MM.1S (cell line): ENCODE results near the gene DENND2A.
A peak's percentile ranks its signal among the peaks of the same experiment; 100 is the strongest.

Experiments
- DNase-seq: peaks from one replicate; pipeline ENCODE4 v3.0.0-alpha.2; 2015
- H2AFZ ChIP-seq: fragments of 300-600 bp; sonication (generic); 2 replicates; pipeline ENCODE4 v1.6.0; 2016; ENCODE audit warnings: antibody characterized with exemption, low read length
- H3F3A ChIP-seq: fragments of 300-600 bp; sonication (generic); 2 replicates; pipeline ENCODE4 v1.6.1; 2016; ENCODE audit warnings: mild to moderate bottlenecking, antibody characterized with exemption, low read length, moderate library complexity, mixed read lengths; ENCODE audit not compliant: insufficient read depth
- H3K27ac ChIP-seq: fragments of 300-600 bp; sonication (generic); 2 replicates; pipeline ENCODE4 v1.5.1; 2016; ENCODE audit warnings: mild to moderate bottlenecking, low read length
- H3K27me3 ChIP-seq: fragments of 300-600 bp; sonication (generic); replicated peaks from 2 replicates; pipeline ENCODE4 v1.6.0; 2016; ENCODE audit warnings: low read length; ENCODE audit not compliant: insufficient read depth
- H3K36me3 ChIP-seq: fragments of 300-600 bp; sonication (generic); replicated peaks from 2 replicates; pipeline ENCODE4 v1.6.1; 2016; ENCODE audit warnings: mild to moderate bottlenecking, low read length, mixed read lengths; ENCODE audit not compliant: insufficient read depth
- H3K4me1 ChIP-seq: fragments of 300-600 bp; sonication (generic); 2 replicates; pipeline ENCODE4 v1.6.1; 2016; ENCODE audit warnings: low read length, mixed read lengths
- H3K4me2 ChIP-seq: fragments of 300-600 bp; sonication (generic); 2 replicates; pipeline ENCODE4 v1.6.0; 2016; ENCODE audit warnings: low read depth, low read length
- H3K4me3 ChIP-seq: fragments of 300-600 bp; sonication (generic); 2 replicates; pipeline ENCODE4 v1.5.1; 2016; ENCODE audit warnings: low read length, mixed read lengths
- H3K79me2 ChIP-seq: fragments of 300-600 bp; sonication (generic); 2 replicates; pipeline ENCODE4 v1.6.1; 2016; ENCODE audit warnings: mixed run types, low read length, mixed read lengths
- H3K9ac ChIP-seq: fragments of 300-600 bp; sonication (generic); 2 replicates; pipeline ENCODE4 v1.6.1; 2016; ENCODE audit warnings: low read length, mixed read lengths
- H3K9me2 ChIP-seq: fragments of 300-600 bp; sonication (generic); replicated peaks from 2 replicates; pipeline ENCODE4 v1.6.1; 2016; ENCODE audit warnings: mild to moderate bottlenecking, low read length, mixed read lengths; ENCODE audit not compliant: insufficient read depth
- H3K9me3 ChIP-seq: fragments of 300-600 bp; sonication (generic); replicated peaks from 2 replicates; pipeline ENCODE4 v1.6.1; 2016; ENCODE audit warnings: mild to moderate bottlenecking, low read length, mixed read lengths; ENCODE audit not compliant: insufficient read depth
- H4K20me1 ChIP-seq: fragments of 300-600 bp; sonication (generic); 2 replicates; pipeline ENCODE4 v1.6.1; 2016; ENCODE audit warnings: mild to moderate bottlenecking, low read length, moderate library complexity, mixed read lengths; ENCODE audit not compliant: insufficient read depth
- EZH2 ChIP-seq: fragments of 300-600 bp; sonication (generic); optimal IDR thresholded peaks from 2 replicates; pipeline ENCODE3; 2017; ENCODE audit warnings: low read depth, mild to moderate bottlenecking, antibody characterized with exemption, low read length, mixed read lengths
- EZH2phosphoT487 ChIP-seq: fragments of 300-600 bp; sonication (generic); IDR thresholded peaks from 2 replicates; pipeline ENCODE4 v1.6.1; 2018; ENCODE audit warnings: antibody characterized with exemption, low read length
- TF ChIP-seq, protein P1 (sequence below): fragments of 300-600 bp; sonication (generic); IDR thresholded peaks from 2 replicates; pipeline ENCODE4 v1.5.1; 2016; ENCODE audit warnings: antibody characterized with exemption, low read length, mixed read lengths

DENND2A gene, protein sequence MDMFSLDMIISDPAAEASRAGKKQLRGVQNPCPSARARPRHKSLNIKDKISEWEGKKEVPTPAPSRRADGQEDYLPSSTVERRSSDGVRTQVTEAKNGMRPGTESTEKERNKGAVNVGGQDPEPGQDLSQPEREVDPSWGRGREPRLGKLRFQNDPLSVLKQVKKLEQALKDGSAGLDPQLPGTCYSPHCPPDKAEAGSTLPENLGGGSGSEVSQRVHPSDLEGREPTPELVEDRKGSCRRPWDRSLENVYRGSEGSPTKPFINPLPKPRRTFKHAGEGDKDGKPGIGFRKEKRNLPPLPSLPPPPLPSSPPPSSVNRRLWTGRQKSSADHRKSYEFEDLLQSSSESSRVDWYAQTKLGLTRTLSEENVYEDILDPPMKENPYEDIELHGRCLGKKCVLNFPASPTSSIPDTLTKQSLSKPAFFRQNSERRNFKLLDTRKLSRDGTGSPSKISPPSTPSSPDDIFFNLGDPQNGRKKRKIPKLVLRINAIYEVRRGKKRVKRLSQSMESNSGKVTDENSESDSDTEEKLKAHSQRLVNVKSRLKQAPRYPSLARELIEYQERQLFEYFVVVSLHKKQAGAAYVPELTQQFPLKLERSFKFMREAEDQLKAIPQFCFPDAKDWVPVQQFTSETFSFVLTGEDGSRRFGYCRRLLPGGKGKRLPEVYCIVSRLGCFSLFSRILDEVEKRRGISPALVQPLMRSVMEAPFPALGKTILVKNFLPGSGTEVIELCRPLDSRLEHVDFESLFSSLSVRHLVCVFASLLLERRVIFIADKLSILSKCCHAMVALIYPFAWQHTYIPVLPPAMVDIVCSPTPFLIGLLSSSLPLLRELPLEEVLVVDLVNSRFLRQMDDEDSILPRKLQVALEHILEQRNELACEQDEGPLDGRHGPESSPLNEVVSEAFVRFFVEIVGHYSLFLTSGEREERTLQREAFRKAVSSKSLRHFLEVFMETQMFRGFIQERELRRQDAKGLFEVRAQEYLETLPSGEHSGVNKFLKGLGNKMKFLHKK

DNA sequence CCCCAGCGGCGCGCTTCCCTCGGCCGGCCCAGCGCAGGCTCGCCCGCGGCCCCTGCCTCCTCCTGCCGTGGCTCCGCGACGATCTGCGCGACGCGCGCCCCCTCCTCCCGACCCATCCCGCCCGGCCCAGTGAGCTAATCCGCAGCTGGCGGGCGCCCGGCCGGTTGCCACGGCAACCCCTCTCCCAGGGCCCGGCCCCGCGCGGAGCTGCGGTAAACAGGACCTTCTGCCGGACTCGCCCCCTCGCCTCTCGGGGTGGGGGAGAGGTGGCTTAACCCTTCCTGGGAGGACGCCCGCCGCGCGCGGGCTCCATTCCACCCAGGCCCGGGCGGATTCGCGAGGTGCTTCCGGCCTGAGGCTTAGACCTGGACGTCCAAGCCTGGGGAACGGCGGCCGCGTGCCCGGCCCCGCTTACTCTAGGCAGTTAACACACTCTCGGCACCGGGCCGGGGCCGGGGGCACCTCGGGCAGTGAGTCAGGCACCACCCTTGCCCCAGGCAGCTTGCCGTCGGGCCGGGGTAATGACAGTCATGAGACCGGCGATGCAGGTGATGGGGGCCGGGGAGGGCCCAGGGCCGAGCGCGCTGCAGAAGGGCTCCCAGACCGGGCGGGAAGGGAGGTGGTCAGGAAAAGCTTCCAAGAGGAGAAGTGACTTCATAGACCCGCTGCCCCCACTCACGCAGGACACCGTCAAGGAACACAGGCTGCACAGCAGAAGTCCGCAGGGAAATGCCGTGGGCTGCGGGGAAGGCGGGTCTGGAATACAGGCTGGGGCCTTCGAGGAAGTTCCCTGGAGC, at the start of gene DENND2A:
Gene DENND2A (minus strand): TSS at position 87 of the 797 bp plus-strand sequence. CDS start 38,416 bp downstream, outside the sequence.
- Histone ChIP-seq H3K4me1 (no peaks in the 10 kb centered on the region), H3K4me2 (no peak within 1 kb of the TSS), H3K9me3 (no peaks in the 10 kb centered on the region), H3F3A (no peaks in the 10 kb centered on the region), H4K20me1 (no peaks in the 10 kb centered on the region), H3K4me3 (no peak within 1 kb of the TSS), H3K27ac (no peak within 1 kb of the TSS), H2AFZ (no peak within 1 kb of the TSS), H3K9ac (no peak within 1 kb of the TSS), H3K27me3 (peaks cover 57% of the 10 kb centered on the region), H3K9me2 (no peaks in the 10 kb centered on the region), H3K36me3 (no peaks in the 10 kb centered on the region), H3K79me2 (no peaks in the 10 kb centered on the region)
- TF ChIP-seq EZH2phosphoT487 (no peak), EZH2 (peak; percentile 84)
- no peak for DNase-seq

DNA sequence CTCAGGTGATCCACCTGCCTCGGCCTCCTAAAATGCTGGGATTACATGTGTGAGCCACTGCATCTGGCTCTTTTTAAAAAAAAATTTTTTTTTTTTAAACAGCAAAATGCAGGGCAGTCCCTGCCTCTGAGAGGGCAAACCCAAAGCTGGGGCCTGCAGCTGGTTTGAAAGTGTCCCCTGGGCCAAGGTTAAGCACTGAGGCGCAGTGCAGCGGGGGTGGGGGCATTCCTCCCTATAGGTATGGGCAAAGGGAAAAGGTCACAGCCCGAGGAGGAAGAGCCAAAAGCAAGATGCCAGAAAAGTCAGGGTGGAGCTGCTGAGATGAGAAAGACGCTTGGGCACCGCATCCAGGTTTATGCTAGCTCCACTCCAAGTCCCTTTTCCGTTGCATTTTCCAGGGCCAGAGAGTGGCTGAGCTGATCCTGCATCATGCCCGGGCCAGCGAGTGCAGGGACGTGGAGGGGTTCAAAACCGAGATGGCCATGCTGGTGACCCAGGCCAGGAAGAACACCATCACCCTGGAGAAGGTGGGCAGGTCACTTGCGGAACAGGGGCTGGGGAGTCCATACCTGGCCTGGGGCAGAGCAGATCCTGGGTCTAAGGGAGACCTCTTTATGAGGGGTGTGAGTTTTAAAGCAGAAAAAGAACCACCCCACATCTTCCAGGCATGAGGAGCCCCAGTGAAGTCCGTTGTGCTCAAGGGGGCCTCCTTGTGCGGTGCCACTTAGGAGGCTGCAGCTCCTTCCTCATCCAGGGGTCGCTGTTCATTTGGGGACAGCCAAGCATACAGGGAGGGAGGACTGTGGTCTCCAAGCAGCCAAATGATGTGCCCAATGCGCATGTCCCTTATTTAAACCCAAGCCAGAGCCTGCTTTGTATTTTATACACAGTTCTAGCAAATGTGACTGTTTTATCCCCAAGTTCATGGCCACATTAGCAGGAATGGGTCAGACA, 48.9 kb upstream of the DENND2A start:
- no peaks in the 10 kb centered on the region for H3K27me3 ChIP-seq
- no peak overlapping the region for H3K4me2 ChIP-seq
- no peak overlapping the region for H2AFZ ChIP-seq
- H3K9ac ChIP-seq, result no peak overlapping the region
- H3K4me1 ChIP-seq, result no peaks in the 10 kb centered on the region
- H3K9me3 ChIP-seq, result no peaks in the 10 kb centered on the region
- H3K27ac ChIP-seq, result no peak overlapping the region
- no peaks in the 10 kb centered on the region for H3K9me2 ChIP-seq
- H3K79me2 ChIP-seq, result no peaks in the 10 kb centered on the region
- no peaks in the 10 kb centered on the region for H3K36me3 ChIP-seq
- DNase-seq, result no peak
- no peak for TF ChIP-seq EZH2
- no peak for TF ChIP-seq EZH2phosphoT487
- TF ChIP-seq, protein P1, sequence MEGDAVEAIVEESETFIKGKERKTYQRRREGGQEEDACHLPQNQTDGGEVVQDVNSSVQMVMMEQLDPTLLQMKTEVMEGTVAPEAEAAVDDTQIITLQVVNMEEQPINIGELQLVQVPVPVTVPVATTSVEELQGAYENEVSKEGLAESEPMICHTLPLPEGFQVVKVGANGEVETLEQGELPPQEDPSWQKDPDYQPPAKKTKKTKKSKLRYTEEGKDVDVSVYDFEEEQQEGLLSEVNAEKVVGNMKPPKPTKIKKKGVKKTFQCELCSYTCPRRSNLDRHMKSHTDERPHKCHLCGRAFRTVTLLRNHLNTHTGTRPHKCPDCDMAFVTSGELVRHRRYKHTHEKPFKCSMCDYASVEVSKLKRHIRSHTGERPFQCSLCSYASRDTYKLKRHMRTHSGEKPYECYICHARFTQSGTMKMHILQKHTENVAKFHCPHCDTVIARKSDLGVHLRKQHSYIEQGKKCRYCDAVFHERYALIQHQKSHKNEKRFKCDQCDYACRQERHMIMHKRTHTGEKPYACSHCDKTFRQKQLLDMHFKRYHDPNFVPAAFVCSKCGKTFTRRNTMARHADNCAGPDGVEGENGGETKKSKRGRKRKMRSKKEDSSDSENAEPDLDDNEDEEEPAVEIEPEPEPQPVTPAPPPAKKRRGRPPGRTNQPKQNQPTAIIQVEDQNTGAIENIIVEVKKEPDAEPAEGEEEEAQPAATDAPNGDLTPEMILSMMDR, result no peak
- H3K4me3 ChIP-seq, result no peak overlapping the region
- no peaks in the 10 kb centered on the region for H4K20me1 ChIP-seq
- no peaks in the 10 kb centered on the region for H3F3A ChIP-seq

DNA sequence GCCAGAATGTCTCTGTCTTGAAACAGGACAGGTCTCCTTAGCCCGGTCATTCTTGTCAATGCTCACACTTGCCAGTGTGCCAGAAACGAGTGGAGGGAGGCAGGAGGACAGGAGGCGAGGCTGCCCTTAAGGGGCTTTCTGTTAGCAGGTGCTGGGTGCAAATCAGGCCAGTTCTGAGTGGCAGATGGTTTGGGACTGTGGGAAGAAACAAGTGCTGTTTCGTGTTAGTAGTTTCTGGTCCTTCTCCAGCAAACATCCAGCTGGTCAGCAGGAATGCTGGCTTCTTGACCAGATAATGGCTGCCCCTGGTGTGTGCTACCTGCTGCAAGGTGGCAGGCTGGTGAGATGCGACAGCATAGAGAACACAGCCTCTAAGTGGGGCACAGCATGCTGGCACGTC, 47.7 kb upstream of the DENND2A start:
- DNase-seq, result no peak
- Histone ChIP-seq H3K36me3 (no peaks in the 10 kb centered on the region), H3K9me2 (no peaks in the 10 kb centered on the region), H3K79me2 (no peaks in the 10 kb centered on the region), H3K4me3 (no peak overlapping the region), H3K4me1 (no peaks in the 10 kb centered on the region), H3K27ac (no peak overlapping the region), H4K20me1 (no peaks in the 10 kb centered on the region), H3K4me2 (no peak overlapping the region), H3K9ac (no peak overlapping the region), H2AFZ (no peak overlapping the region), H3K27me3 (no peaks in the 10 kb centered on the region), H3K9me3 (no peaks in the 10 kb centered on the region), H3F3A (no peaks in the 10 kb centered on the region)
- TF ChIP-seq EZH2 (no peak), EZH2phosphoT487 (no peak)
- TF ChIP-seq, protein P1, result no peak
